Spinal cord (tissue), 10 donors: ENCODE results near the gene MSI2. TPM values are rescaled to one million over a fixed set of nuclear protein-coding genes. Genes with fewer than 3 reads are reported as not detected.

Source experiments
- DNase-seq, 6 donors: peaks; one replicate each; pipeline versions ENCODE4 v3.0.0 to v3.0.0-alpha.2; 2013 to 2015; ENCODE audit warnings: low spot score in 6 of 6, low read depth in 4 of 6
- H3K27ac ChIP-seq: one replicate; pipeline ENCODE4 v1.5.1; 2013; ENCODE audit warnings: low read depth, low read length, control low read depth
- H3K27me3 ChIP-seq: one replicate; pipeline ENCODE4 v1.6.1; 2013; ENCODE audit warnings: low read length; ENCODE audit not compliant: control insufficient read depth, insufficient read depth
- H3K36me3 ChIP-seq: one replicate; pipeline ENCODE4 v1.6.1; 2013; ENCODE audit warnings: low read length; ENCODE audit not compliant: control insufficient read depth, insufficient read depth
- H3K4me1 ChIP-seq: one replicate; pipeline ENCODE4 v1.6.1; 2013; ENCODE audit warnings: low read length; ENCODE audit not compliant: control insufficient read depth, insufficient read depth
- H3K4me3 ChIP-seq: one replicate; pipeline ENCODE4 v1.5.1; 2013; ENCODE audit warnings: low read depth, low read length, control low read depth
- H3K9me3 ChIP-seq: one replicate; pipeline ENCODE4 v1.6.1; 2013; ENCODE audit warnings: low read length; ENCODE audit not compliant: control insufficient read depth, insufficient read depth
- WGBS: methylation state at CpG from one replicate; pipeline ENCODE4 v1.1.5; 2013; ENCODE audit warnings: missing lambda C conversion rate; ENCODE audit not compliant: insufficient coverage; 5-methylcytosine and 5-hydroxymethylcytosine counted together
- polyA plus RNA-seq, 2 donors: library from polyadenylated mRNA; unstranded; fragments of 120-200 nt; gene quantifications; one replicate each; pipeline ENCODE4 v1.2.1, GENCODE V29; 2013; ENCODE audit not compliant: insufficient read length in 2 of 2
- small RNA-seq: library from RNA; depleted of rRNA; stranded (forward); fragments of <200 nt; gene quantifications from one replicate; pipeline ENCODE3, GENCODE V24; 2014; ENCODE audit warnings: low replicate concordance
- total RNA-seq, 2 donors: library from RNA; depleted of rRNA in 1 of 2; stranded (reverse); fragments of 120-200 nt in 1 of 2; fragments of >200 nt in 1 of 2; gene quantifications; one replicate each; pipeline versions ENCODE4 v1.2.3 to v1.2.4, GENCODE V29; 2013 to 2014
- donor health status: healthy.

MSI2 gene
- total and polyA plus RNA-seq, 4 donors: 92.8 to 167 (median 109) TPM

DNA sequence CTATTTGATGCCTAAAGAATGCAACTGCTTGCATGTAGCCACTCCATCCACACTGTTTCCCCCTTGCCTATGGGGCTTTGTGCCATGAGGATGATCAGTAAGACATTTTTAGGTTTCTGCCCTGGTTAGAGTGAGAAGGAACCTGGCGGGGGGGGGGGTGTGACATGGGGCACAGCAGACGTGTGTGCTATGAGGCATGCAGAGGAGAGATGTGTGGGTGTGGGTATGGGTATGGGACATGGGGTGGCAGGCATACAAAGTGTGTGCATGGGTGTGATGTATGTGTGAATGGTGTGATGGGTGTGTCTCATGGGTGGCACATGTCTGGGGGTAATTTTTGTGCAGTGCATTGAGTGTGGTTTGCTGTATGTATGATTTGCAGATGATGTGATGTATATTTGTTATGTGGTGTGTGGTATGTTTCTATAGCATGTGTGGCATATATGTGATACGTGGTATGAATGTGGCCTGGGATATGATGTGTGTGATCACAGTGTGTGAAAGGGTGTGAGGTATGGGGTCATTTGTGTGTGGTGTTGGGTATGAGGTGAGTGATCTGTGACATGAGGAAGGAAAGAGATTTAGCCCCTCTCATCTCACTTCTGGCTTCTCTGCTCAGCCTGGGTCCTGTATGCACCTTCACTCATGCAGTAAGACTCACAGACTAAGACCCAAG, 473.8 kb downstream of the MSI2 start:
- Histone ChIP-seq H3K27me3 (no peaks in the 10 kb centered on the region), H3K27ac (no peak overlapping the region), H3K36me3 (no peaks in the 10 kb centered on the region), H3K4me1 (peaks cover 19% of the 10 kb centered on the region), H3K9me3 (no peaks in the 10 kb centered on the region), H3K4me3 (no peak overlapping the region)
- 97% methylated on average over 3 of the region's 3 CpGs for WGBS
- no peak for DNase-seq

GRCh38 chr17:57732062-57732461, 475.7 kb downstream of the MSI2 start:
- DNase-seq: peak in 3 of 6 donors; percentile 38 to 64 (median 55)
- no peak overlapping the region for H3K4me3 ChIP-seq
- WGBS: 71% methylated on average over 1 of the region's 3 CpGs

DNA sequence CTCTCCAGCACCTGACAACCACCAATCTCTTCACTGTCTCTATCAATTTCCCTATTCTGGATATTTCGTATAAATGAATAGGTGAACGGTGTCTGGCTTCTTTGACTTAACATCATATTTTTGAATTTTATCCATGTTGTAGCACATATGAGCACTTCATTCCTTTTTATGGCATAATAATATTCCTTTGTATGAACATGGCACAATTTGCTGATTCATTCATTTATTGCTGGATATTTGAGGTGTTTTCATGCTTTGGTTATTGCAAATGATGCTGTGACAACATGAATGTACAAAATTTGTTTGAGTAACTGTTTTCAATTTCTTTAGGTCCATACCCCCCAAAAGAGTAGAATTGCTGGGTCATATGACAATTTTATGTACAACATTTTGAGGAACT, 476.8 kb downstream of the MSI2 start:
- H3K4me1 ChIP-seq: peaks cover 4% of the 10 kb centered on the region
- H3K36me3 ChIP-seq: no peaks in the 10 kb centered on the region
- no peak for DNase-seq
- no peaks in the 10 kb centered on the region for H3K9me3 ChIP-seq
- no CpG with 5 or more reads among the region's 2 CpGs for WGBS
- no peak overlapping the region for H3K27ac ChIP-seq
- H3K4me3 ChIP-seq: no peak overlapping the region
- H3K27me3 ChIP-seq: no peaks in the 10 kb centered on the region

More at GRCh38 chr17:57732062-57732461, 475.7 kb downstream of the MSI2 start:
- Histone ChIP-seq H3K27me3 (no peaks in the 10 kb centered on the region), H3K9me3 (no peaks in the 10 kb centered on the region), H3K27ac (no peak overlapping the region), H3K4me1 (peaks cover 10% of the 10 kb centered on the region), H3K36me3 (no peaks in the 10 kb centered on the region)

Small RNAs within 50 kb of the gene (small RNA-seq; reads per million reads assigned to genes)
- not detected for gene RN7SL449P
- not detected for gene RNU7-134P

Other genes starting within 250 kb of the MSI2 start
- gene AKAP1, start 171.3 kb upstream of the MSI2 start, total RNA-seq: 10 to 100 TPM; 22.8 to 37.7 TPM
- gene AKAP1, start 171.3 kb upstream of the MSI2 start, polyA plus RNA-seq: 10 to 100 TPM; 31.5 to 35.7 TPM